Measurements from ENCODE around the gene SLC51B. TPM values are rescaled to one million over a fixed set of nuclear protein-coding genes. Genes with fewer than 3 reads are reported as not detected.
A peak's percentile ranks its signal among the peaks of the same experiment; 100 is the strongest.

The SLC51B gene
- total RNA-seq, 1 donor from 2014 or later = not detected

DNA sequence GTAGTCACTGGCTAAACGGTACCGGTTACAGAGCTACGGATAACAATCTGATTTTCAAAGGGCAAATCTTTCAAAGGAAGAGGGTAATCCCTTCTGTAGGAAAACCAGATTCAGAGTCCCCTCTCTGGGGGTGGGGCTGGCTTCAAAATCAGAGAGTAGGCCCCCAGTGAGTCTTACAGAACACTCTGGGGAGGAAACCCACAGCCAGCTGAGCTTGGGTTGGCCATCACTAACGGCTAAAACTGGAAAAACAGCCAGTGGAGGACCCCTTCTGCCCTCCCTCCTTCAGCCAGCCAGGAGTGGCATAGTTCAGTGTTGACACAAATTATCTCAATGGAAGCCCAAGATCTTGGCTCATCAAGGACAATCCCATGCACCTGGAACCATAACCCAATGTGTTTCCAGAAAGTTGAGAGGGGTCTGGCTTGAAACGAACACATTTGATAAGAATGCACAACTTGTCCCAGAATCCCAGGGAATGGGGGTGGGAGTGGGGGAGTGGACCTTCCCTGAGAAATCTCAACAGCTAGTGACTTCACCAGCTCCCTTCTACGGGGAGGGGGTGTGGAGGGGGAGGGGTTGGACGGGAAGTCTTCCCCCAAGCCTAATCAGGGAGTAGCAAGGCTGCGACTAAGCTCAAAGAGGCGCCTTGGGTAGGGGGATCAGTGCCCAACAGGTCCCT is 21.6 kb downstream of the SLC51B start:
- Mint-ChIP-seq H3K9me3 (ENCODE audit: unreplicated experiment) (no peaks in the 10 kb centered on the region), H3K27me3 (ENCODE audit: unreplicated experiment) (peaks cover 7% of the 10 kb centered on the region), H3K4me1 (ENCODE audit: unreplicated experiment) (peaks cover 50% of the 10 kb centered on the region), H3K36me3 (ENCODE audit: unreplicated experiment) (no peaks in the 10 kb centered on the region), H3K4me3 (ENCODE audit: unreplicated experiment) (peak overlapping the region; percentile 56), H3K27ac (ENCODE audit: unreplicated experiment) (no peak overlapping the region)
- DNase-seq (ENCODE audit: extremely low spot score, unreplicated experiment) = no peak
- TF ChIP-seq, protein P1, sequence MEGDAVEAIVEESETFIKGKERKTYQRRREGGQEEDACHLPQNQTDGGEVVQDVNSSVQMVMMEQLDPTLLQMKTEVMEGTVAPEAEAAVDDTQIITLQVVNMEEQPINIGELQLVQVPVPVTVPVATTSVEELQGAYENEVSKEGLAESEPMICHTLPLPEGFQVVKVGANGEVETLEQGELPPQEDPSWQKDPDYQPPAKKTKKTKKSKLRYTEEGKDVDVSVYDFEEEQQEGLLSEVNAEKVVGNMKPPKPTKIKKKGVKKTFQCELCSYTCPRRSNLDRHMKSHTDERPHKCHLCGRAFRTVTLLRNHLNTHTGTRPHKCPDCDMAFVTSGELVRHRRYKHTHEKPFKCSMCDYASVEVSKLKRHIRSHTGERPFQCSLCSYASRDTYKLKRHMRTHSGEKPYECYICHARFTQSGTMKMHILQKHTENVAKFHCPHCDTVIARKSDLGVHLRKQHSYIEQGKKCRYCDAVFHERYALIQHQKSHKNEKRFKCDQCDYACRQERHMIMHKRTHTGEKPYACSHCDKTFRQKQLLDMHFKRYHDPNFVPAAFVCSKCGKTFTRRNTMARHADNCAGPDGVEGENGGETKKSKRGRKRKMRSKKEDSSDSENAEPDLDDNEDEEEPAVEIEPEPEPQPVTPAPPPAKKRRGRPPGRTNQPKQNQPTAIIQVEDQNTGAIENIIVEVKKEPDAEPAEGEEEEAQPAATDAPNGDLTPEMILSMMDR (IDR thresholded peaks at IDR 0.05) = no peak

DNA sequence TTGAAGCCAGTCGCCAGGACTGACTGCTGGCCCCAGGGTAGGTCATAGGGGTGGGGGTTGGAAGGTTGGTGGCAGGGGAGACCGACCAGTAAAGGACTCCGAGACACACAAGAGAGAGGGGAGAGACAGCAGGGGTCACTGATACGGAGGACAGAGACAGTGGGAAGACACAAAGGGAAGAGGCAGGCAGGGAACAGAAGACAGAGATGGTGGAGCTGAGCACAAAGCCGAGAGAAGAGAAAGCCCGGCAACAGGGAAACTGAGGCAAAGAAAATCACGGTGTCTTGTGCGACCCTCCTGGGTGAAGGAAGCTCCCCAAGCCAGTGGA is 22.1 kb downstream of the SLC51B start:
- peaks cover 7% of the 10 kb centered on the region for H3K27me3 Mint-ChIP-seq (ENCODE audit: unreplicated experiment)
- no peak overlapping the region for H3K27ac Mint-ChIP-seq (ENCODE audit: unreplicated experiment)
- no peaks in the 10 kb centered on the region for H3K9me3 Mint-ChIP-seq (ENCODE audit: unreplicated experiment)
- peak overlapping the region; percentile 56 for H3K4me3 Mint-ChIP-seq (ENCODE audit: unreplicated experiment)
- peaks cover 54% of the 10 kb centered on the region for H3K4me1 Mint-ChIP-seq (ENCODE audit: unreplicated experiment)
- TF ChIP-seq, protein P1 (IDR thresholded peaks at IDR 0.05) = no peak
- DNase-seq (ENCODE audit: extremely low spot score, unreplicated experiment) = no peak
- H3K36me3 Mint-ChIP-seq (ENCODE audit: unreplicated experiment) = no peaks in the 10 kb centered on the region

- Mint-ChIP-seq H3K36me3 (ENCODE audit: unreplicated experiment) (no peaks in the 10 kb centered on the region), H3K4me3 (ENCODE audit: unreplicated experiment) (peak within 1 kb of the TSS; percentile 56), H3K9me3 (ENCODE audit: unreplicated experiment) (no peaks in the 10 kb centered on the region), H3K27ac (ENCODE audit: unreplicated experiment) (no peak within 1 kb of the TSS), H3K27me3 (ENCODE audit: unreplicated experiment) (peaks cover 7% of the 10 kb centered on the region), H3K4me1 (ENCODE audit: unreplicated experiment) (peaks cover 56% of the 10 kb centered on the region)
- TF ChIP-seq, protein P1 (IDR thresholded peaks at IDR 0.05) = no peak
- no peak for DNase-seq (ENCODE audit: extremely low spot score, unreplicated experiment)
These were observed 22.6 kb downstream of the SLC51B start, which contains the start of gene RASL12 for GRCh38 chr15:65067645-65068402. RASL12 (minus strand) TSS chr15:65067991; CDS start chr15:65067835, 156 bp downstream.

- Mint-ChIP-seq H3K36me3 (ENCODE audit: unreplicated experiment) (no peaks in the 10 kb centered on the region), H3K27ac (ENCODE audit: unreplicated experiment) (no peak overlapping the region), H3K4me3 (ENCODE audit: unreplicated experiment) (peak overlapping the region; percentile 28), H3K4me1 (ENCODE audit: unreplicated experiment) (peaks cover 56% of the 10 kb centered on the region), H3K9me3 (ENCODE audit: unreplicated experiment) (no peaks in the 10 kb centered on the region), H3K27me3 (ENCODE audit: unreplicated experiment) (peaks cover 7% of the 10 kb centered on the region)
- no peak for DNase-seq (ENCODE audit: extremely low spot score, unreplicated experiment)
- TF ChIP-seq, protein P1 (IDR thresholded peaks at IDR 0.05) = no peak
These were observed 23.2 kb downstream of the SLC51B start for GRCh38 chr15:65068403-65068788.

GRCh38 chr15:65069179-65069578 is 24.0 kb downstream of the SLC51B start:
- Mint-ChIP-seq H3K4me1 (ENCODE audit: unreplicated experiment) (peaks cover 56% of the 10 kb centered on the region), H3K9me3 (ENCODE audit: unreplicated experiment) (no peaks in the 10 kb centered on the region)

More at GRCh38 chr15:65069179-65069578, 24.0 kb downstream of the SLC51B start:
- no peak for DNase-seq (ENCODE audit: extremely low spot score, unreplicated experiment)
- TF ChIP-seq, protein P1 (IDR thresholded peaks at IDR 0.05) = no peak
- H3K27me3 Mint-ChIP-seq (ENCODE audit: unreplicated experiment) = peaks cover 4% of the 10 kb centered on the region
- H3K27ac Mint-ChIP-seq (ENCODE audit: unreplicated experiment) = no peak overlapping the region
- H3K4me3 Mint-ChIP-seq (ENCODE audit: unreplicated experiment) = no peak overlapping the region
- H3K36me3 Mint-ChIP-seq (ENCODE audit: unreplicated experiment) = no peaks in the 10 kb centered on the region

Measured in osteocyte (in vitro differentiated cells).